ENCODE data around the gene AKR1C2. TPM values are rescaled to one million over a fixed set of nuclear protein-coding genes. Genes with fewer than 3 reads are reported as not detected.
"Not testable (repeated sequence)": the region's sequence is repeated elsewhere in the genome, so short reads cannot be mapped to it uniquely, and the experiment has no call there.

Gene AKR1C2
- total RNA-seq, 2 donors from 2014 or later = 44.9 to 93.3 TPM

DNA sequence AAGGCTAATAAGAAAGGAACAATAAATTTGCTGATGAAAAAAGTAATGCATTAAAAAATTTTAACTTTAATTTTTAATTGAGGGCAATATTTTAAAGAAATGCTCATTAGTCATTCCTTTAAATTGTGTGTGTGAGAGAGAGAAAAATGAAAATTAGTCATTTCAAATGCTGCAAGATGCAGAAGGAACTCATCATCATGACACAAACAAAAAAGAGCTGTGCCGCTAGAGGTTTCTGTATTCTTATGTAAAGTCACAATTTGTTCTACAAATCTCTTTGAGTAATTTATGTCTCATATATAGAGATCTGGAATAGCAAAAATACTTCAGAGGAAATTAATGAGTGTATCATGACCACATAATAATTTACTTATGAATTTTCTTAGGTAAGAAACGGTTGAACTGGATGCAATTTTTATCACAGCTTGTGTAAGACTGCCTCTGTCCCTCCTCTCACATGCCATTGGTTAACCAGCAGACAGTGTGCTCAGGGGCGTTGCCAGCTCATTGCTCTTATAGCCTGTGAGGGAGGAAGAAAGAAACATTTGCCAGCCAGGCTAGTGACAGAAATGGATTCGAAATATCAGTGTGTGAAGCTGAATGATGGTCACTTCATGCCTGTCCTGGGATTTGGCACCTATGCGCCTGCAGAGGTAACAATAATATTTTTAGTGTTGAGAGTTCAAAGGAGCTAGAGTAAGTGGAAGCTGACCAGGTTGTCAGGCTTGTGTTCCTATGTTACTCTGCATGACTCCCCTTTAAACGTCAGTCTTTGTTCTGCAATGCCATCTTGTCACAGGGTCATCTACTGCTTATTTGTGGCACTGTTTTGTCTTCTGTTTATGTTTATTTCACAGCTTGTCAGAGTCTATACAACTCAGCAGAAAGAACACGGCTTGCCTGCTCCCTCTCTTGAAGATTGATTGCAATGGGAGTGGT, 40.5 kb downstream of the AKR1C2 start, which contains the start of gene AKR1C1:
Gene AKR1C1, plus strand, starts transcription at position 540 of the 939 bp plus-strand sequence. Its CDS starts 30 bp downstream, at position 570.
- H3K4me3 ChIP-seq = peak within 1 kb of the TSS; percentile 40
- not testable (repeated sequence) for H3K4me1 ChIP-seq (ENCODE audit: control insufficient read depth in 1 of 2, low read depth in 2 of 2); H3K27ac ChIP-seq; H3K9me3 ChIP-seq; H3K27me3 ChIP-seq (replicated peaks; ENCODE audit: insufficient read depth); H3K36me3 ChIP-seq; DNase-seq (ENCODE audit: low spot score)
- peak; percentile 55 for ATAC-seq (ENCODE audit: insufficient number of reproducible peaks, low FRiP score, low read depth)

DNA sequence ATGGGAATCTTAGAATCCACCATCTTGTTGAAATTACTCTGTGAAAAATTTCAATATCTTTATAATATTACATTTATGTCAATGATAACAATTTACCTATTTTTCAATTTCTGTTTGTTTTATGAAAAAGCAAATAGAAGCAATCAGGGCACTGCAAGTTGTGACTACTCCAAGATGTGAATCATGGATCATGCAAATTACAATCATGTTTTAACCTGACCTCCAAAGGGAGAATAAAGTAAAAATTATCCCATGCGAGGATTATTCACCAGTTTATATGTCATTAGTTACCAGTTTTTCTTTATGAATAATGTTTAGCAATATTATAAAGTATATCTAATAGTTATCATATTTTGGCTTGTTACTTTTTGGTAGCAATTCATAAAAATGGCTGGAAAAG, 41.3 kb downstream of the AKR1C2 start:
- not testable (repeated sequence) for H3K36me3 ChIP-seq; H3K27ac ChIP-seq; ATAC-seq (ENCODE audit: insufficient number of reproducible peaks, low FRiP score, low read depth)

DNA sequence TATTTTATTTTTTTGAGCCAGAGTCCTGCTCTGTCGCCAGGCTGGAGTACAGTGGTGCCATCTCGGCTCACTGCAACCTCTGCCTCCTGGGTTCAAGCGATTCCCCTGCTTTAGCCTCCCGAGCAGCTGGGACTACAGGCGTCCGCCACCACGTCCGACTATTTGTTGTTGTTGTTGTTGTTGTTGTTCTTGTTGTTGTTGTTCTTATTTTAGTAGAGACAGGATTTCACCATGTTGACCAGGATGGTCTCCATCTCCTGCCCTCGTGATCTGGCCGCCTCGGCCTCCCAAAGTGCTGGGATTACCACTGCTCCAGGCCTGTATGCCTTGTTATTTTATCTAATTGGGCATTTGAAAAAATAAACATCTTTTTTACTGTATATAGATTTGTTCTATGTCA, 42.1 kb downstream of the AKR1C2 start:
- not testable (repeated sequence) for DNase-seq (ENCODE audit: low spot score); H3K36me3 ChIP-seq; ATAC-seq (ENCODE audit: insufficient number of reproducible peaks, low FRiP score, low read depth); H3K4me3 ChIP-seq; H3K4me1 ChIP-seq (ENCODE audit: control insufficient read depth in 1 of 2, low read depth in 2 of 2); H3K27ac ChIP-seq; H3K27me3 ChIP-seq (replicated peaks; ENCODE audit: insufficient read depth); H3K9me3 ChIP-seq

More for the DNA sequence above, 41.3 kb downstream of the AKR1C2 start:
- H3K27me3 ChIP-seq (replicated peaks; ENCODE audit: insufficient read depth); H3K4me3 ChIP-seq; H3K4me1 ChIP-seq (ENCODE audit: control insufficient read depth in 1 of 2, low read depth in 2 of 2); DNase-seq (ENCODE audit: low spot score); H3K9me3 ChIP-seq: not testable (repeated sequence)

DNA sequence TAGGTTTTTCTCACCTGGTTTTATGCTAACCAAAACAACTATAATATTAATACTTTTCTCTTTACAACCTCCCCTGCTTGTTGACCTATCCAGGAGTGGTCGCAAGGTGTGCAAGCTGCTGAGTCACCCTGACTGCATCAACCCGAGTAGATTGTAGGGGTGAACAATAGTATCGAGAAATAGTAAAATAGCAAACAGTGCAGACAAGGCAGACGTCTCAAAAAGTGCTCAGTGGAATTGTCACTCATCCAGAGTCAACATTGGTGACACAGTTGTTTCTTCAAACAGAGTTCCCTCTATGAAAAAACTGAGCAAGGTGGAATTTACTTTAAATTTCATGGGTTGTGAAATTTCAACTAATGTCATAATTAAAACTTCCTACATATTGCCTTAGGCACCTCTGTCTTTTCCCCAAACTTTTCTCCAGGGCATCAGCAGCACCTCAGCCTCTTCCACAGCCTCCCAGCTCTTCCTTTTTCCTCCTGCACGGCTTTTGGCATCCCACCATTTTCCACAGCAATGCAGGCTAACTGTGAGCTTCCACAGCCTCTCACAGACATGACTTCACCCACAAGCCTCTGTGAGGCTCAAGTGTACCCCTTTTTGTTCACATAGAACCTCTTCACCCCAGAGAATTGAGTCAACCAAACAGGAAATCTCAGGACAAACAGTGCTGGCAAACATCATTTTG, 46.6 kb downstream of the AKR1C2 start:
- not testable (repeated sequence) for H3K27me3 ChIP-seq (replicated peaks; ENCODE audit: insufficient read depth); H3K36me3 ChIP-seq; H3K4me3 ChIP-seq; DNase-seq (ENCODE audit: low spot score); H3K9me3 ChIP-seq; ATAC-seq (ENCODE audit: insufficient number of reproducible peaks, low FRiP score, low read depth); H3K27ac ChIP-seq; H3K4me1 ChIP-seq (ENCODE audit: control insufficient read depth in 1 of 2, low read depth in 2 of 2)

DNA sequence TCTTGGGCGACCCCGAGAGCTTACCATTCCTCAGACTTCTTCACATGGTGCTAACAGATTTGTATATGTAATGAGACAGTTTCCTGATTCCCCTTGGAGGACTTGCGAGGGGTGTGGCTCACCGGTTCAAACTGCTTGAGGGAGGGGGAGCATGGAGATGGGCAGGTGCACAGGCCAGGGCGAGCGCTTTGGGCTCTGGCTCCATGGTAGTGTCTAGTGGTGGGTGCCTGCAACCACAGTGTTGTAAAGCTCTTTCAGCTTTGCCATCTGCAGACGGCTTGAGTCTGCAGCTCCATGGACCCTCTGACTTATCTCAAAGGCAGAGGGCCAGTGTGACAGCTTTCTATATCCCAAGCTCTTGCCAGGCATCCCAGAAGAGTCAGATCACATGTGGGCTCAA, 47.6 kb downstream of the AKR1C2 start:
- not testable (repeated sequence) for DNase-seq (ENCODE audit: low spot score)

DNA sequence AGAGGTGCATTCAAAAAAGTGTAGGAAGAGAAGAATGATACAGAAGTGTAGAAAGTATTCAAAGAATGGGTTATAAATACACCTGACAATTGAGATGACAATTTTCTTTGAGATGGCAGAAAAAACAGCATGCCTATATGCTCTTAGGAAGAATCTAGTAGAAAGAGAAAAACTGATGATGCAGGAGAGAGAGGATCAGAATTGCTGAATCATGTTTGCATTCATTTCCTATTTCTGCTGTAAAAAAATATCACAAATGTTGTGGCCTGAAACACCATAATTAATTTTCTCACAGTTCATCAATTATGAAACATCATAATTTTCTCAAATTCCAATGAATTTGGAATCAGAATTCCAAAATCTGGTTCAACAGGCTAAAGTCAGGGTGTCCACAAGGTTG, 50.3 kb downstream of the AKR1C2 start:
- no peak overlapping the region for H3K4me3 ChIP-seq
- no peak overlapping the region for H3K27ac ChIP-seq
- H3K27me3 ChIP-seq (replicated peaks; ENCODE audit: insufficient read depth) = no peaks in the 10 kb centered on the region
- ATAC-seq (ENCODE audit: insufficient number of reproducible peaks, low FRiP score, low read depth) (no peak), DNase-seq (ENCODE audit: low spot score) (no peak)
- peaks cover 9 to 24% of the 10 kb centered on the region in 2 donors for H3K4me1 ChIP-seq (ENCODE audit: control insufficient read depth in 1 of 2, low read depth in 2 of 2)
- no peaks in the 10 kb centered on the region for H3K9me3 ChIP-seq
- no peaks in the 10 kb centered on the region for H3K36me3 ChIP-seq
- TF ChIP-seq, protein P1, sequence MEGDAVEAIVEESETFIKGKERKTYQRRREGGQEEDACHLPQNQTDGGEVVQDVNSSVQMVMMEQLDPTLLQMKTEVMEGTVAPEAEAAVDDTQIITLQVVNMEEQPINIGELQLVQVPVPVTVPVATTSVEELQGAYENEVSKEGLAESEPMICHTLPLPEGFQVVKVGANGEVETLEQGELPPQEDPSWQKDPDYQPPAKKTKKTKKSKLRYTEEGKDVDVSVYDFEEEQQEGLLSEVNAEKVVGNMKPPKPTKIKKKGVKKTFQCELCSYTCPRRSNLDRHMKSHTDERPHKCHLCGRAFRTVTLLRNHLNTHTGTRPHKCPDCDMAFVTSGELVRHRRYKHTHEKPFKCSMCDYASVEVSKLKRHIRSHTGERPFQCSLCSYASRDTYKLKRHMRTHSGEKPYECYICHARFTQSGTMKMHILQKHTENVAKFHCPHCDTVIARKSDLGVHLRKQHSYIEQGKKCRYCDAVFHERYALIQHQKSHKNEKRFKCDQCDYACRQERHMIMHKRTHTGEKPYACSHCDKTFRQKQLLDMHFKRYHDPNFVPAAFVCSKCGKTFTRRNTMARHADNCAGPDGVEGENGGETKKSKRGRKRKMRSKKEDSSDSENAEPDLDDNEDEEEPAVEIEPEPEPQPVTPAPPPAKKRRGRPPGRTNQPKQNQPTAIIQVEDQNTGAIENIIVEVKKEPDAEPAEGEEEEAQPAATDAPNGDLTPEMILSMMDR (IDR thresholded peaks at IDR 0.05) = no peak

More for the DNA sequence above, 47.6 kb downstream of the AKR1C2 start:
- ATAC-seq (ENCODE audit: insufficient number of reproducible peaks, low FRiP score, low read depth); H3K27me3 ChIP-seq (replicated peaks; ENCODE audit: insufficient read depth); H3K27ac ChIP-seq; H3K36me3 ChIP-seq; H3K9me3 ChIP-seq; H3K4me3 ChIP-seq: not testable (repeated sequence)
- H3K4me1 ChIP-seq (ENCODE audit: control insufficient read depth in 1 of 2, low read depth in 2 of 2) = peaks cover 3 to 14% of the 10 kb centered on the region in 2 donors

DNA sequence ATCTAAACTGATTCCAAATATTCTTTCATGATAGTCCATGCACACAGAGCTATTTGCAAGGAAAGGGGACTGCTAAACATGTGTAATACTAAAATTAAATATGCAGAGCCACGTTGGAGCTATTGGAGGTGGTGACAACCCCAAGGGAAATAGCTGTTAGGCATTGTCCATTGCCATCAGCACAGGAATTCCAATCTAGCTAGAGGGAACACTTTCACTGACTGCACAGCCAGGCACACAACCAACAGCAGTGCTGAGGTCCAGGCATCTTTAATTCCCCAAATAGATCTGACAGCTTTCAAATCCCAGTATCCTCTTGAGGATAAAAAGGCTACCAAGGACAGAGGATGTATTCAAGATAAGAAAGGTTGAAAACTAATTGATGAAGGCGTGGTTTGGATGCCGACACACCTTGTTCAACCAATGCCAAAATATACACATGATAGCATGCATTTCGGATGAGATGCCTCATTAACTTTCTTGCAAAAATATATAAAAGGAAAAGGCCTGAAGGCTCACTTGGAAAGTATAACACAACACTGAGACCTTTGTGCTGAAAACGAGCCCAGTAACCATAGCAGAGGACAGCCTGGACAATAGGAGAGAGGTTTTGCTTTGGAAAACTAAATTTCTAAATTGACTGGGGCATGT, 52.0 kb downstream of the AKR1C2 start:
- H3K4me3 ChIP-seq; H3K9me3 ChIP-seq; DNase-seq (ENCODE audit: low spot score); H3K36me3 ChIP-seq; H3K27me3 ChIP-seq (replicated peaks; ENCODE audit: insufficient read depth); ATAC-seq (ENCODE audit: insufficient number of reproducible peaks, low FRiP score, low read depth): not testable (repeated sequence)
- Histone ChIP-seq H3K4me1 (ENCODE audit: control insufficient read depth in 1 of 2, low read depth in 2 of 2) (peaks cover 13 to 42% of the 10 kb centered on the region in 2 donors), H3K27ac (peak overlapping the region; percentile 6 to 30)

All from thoracic aorta (tissue), 2 donors.